GM12801 (cell line): Measurements from ENCODE around the gene PRKN.

ENCODE experiments used
- TF ChIP-seq, protein P1 (sequence below): IDR thresholded peaks from one replicate; pipeline ENCODE4 v1.5.1; 2011; ENCODE audit warnings: control low read depth; ENCODE audit not compliant: insufficient read length; ENCODE audit errors: extremely low read depth

Gene PRKN

DNA sequence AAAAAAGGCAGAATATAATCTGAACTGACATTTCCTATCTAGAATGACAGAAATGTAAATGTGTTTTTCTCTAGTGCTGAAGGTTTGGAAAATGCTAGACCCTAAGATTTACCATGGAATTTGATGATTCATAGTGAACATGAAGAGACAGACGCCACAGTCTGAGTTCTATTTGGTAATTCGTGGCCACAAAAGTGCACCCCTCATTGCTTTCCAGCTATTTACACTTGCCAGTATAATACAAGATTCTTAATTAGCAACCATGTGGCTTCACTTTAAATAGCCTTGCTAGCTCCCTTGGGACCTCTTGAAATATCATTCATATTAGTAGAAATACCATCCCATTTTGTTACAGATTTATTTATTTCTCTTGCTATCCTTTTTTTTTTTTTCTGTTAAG, 636.8 kb downstream of the PRKN start:
- TF ChIP-seq, protein P1, sequence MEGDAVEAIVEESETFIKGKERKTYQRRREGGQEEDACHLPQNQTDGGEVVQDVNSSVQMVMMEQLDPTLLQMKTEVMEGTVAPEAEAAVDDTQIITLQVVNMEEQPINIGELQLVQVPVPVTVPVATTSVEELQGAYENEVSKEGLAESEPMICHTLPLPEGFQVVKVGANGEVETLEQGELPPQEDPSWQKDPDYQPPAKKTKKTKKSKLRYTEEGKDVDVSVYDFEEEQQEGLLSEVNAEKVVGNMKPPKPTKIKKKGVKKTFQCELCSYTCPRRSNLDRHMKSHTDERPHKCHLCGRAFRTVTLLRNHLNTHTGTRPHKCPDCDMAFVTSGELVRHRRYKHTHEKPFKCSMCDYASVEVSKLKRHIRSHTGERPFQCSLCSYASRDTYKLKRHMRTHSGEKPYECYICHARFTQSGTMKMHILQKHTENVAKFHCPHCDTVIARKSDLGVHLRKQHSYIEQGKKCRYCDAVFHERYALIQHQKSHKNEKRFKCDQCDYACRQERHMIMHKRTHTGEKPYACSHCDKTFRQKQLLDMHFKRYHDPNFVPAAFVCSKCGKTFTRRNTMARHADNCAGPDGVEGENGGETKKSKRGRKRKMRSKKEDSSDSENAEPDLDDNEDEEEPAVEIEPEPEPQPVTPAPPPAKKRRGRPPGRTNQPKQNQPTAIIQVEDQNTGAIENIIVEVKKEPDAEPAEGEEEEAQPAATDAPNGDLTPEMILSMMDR: no peak

DNA sequence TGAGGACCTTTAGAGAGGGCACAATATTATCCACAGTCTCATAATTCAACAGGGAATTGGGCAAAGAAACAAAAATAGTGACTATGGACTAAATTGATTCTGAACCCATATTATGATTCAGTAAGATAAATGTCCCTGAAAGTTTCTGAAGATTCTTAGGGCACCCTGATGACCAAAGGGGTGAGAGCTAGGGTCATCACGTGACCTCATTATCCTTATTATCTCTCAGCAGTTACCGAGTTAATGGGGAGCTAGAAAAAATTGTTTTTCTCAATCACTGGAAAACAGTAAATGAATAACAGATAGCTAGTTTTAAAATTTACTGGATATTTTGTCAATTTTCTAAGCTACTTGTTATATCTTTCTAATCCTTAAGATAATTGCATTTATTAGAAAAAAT, 639.5 kb downstream of the PRKN start:
- TF ChIP-seq, protein P1: no peak

DNA sequence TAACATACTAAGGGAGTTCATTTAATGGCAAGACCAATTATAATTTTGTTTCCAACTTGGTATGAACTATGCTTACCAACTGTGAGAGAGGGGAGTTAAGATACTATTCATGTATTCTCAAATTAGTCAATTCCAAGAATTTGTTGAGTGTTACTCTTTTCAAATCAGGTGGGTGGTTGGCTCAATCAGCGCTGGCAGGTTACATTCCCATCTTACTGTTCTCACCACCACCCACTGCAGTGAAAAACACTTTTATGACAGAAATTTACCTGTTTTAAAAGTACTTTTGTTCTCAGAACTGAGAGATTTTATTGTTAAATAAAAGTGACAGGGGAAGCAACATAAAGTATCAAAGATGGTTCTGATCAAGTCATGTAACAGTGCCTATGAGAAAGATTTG, 642.0 kb downstream of the PRKN start:
- TF ChIP-seq, protein P1: no peak

DNA sequence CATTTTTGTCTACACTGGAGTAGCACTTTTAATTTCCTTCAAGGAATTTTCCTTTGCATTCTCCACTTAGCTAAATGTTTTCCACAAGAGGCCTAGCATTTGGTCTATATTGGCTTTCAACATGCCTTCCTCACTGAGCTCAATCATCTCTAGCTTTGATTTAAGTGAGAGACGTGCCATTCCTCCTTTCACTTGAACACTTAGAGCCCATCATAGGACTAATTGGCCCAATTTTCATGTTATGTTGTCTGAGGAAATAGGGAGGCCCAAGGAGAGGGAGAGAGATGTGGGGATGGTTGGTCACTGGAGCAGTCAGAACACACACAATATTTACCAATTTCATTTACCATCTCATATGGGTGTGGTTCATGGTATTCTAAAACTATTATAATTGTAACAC, 645.0 kb downstream of the PRKN start:
- TF ChIP-seq, protein P1: no peak

DNA sequence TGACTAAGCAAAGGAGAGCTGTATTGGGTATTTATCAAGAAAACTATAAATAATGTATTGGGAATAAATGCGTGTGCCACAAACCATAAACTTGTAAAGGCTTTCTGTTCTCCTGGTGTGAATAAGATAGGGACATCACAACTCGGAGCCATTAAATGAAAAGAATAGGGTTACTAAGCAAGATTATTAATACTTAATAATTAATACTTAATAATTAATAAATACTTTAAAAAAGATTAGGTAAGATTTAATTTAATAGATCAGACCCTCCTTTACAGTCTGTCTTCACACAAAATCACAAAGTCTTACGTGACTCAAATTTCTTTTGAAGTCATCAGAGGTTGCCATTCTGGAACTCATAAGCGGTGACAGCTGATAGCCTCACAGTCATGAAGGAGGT, 648.9 kb downstream of the PRKN start:
- TF ChIP-seq, protein P1: no peak

DNA sequence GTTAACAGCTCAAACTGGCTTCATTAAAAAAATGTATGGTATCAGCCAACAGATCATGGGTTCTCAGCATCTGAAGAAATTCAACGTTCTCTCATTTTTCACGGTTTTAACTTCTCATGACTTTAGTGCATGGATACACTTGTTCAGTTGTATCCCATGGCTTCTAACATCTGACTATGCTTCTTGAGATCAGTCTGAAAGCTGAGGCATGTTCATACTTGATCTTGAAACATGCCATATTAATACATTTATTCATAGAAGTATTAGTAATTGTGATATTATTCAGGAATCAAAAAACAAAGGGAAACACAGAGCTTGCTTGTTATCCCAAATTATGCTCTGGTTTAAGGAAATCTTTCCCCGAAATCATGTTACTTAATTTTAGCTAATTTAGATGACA, 649.4 kb downstream of the PRKN start:
- TF ChIP-seq, protein P1: no peak

DNA sequence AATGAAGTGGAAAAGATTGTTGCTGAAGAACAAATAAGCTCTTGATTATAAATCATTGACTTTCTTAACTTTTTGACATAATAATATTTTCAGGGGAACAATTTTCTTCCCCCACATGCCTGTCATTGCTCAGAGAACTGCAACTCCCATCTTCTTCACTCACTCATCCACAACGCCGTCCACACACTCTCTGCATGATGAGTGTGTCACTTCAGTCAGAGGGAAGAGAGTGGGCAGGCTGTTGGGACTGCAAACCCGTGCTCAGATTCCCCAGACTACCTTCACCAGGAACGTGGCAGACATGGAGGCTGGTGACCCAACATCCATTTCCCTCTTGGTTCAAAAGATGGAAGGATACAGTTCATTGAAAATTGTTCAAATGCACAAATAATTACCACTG, 650.8 kb downstream of the PRKN start:
- TF ChIP-seq, protein P1: no peak
